A549 (cell line): Measurements from ENCODE around the gene CEL.

Source experiments
- CEBPB ChIP-seq, 2 experiments: fragments of >200 bp in 1 of 2; sonication (Bioruptor Twin) in 1 of 2; formaldehyde crosslinking in 1 of 2; IDR thresholded peaks; 2 replicates each; pipeline ENCODE4 v1.6.1; 2012 to 2016
- CHD2 ChIP-seq: fragments of 150-350 bp; IDR thresholded peaks from 2 replicates; pipeline ENCODE4 v1.6.1; 2014; ENCODE audit warnings: low read length; ENCODE audit not compliant: partially characterized antibody
- CTCF ChIP-seq: fragments of >200 bp; sonication (Bioruptor Twin); formaldehyde crosslinking; IDR thresholded peaks from 3 replicates; pipeline ENCODE4 v1.5.1; 2016
- EP300 ChIP-seq, 2 experiments: fragments of >200 bp; sonication (Bioruptor Twin); formaldehyde crosslinking; IDR thresholded peaks; 2 replicates in 1 of 2; 3 replicates in 1 of 2; pipeline ENCODE4 v1.6.1; 2016 to 2017
- FOSL2 ChIP-seq, 2 experiments: fragments of 450-650 bp in 1 of 2; fragments of >200 bp in 1 of 2; sonication (Bioruptor Twin) in 1 of 2; formaldehyde crosslinking; IDR thresholded peaks; 2 replicates each; pipeline versions ENCODE4 v1.5.0 to v1.6.1; 2016 to 2020; ENCODE audit warnings: mild to moderate bottlenecking in 1 of 2, moderate library complexity in 1 of 2
- JUN ChIP-seq, 2 experiments: fragments of >200 bp; sonication (Bioruptor Twin); formaldehyde crosslinking; IDR thresholded peaks; 2 replicates in 1 of 2; 3 replicates in 1 of 2; pipeline ENCODE4 v1.6.1; 2016 to 2017
- PHF8 ChIP-seq: fragments of 200-600 bp; sonication (generic); IDR thresholded peaks from 2 replicates; pipeline ENCODE4 v1.6.1; 2016; ENCODE audit warnings: low read depth, mild to moderate bottlenecking, antibody characterized with exemption, moderate library complexity, borderline replicate concordance
- POLR2A ChIP-seq: IDR thresholded peaks from 2 replicates; pipeline ENCODE4 v1.6.1; 2012; ENCODE audit warnings: mild to moderate bottlenecking, low read length
- RAD21 ChIP-seq, 2 experiments: fragments of >200 bp in 1 of 2; sonication (Bioruptor Twin) in 1 of 2; formaldehyde crosslinking in 1 of 2; IDR thresholded peaks in 1 of 2; conservative IDR thresholded peaks in 1 of 2; 2 replicates in 1 of 2; 3 replicates in 1 of 2; pipeline ENCODE4 v1.6.1; 2012 to 2018; ENCODE audit warnings: inconsistent platforms in 1 of 2
- RFX5 ChIP-seq: fragments of 450-650 bp; IDR thresholded peaks from 2 replicates; pipeline ENCODE4 v1.7.1; 2014; ENCODE audit warnings: antibody characterized with exemption, mild to moderate bottlenecking, moderate library complexity
- RNF2 ChIP-seq: fragments of 200-600 bp; sonication (generic); IDR thresholded peaks from 2 replicates; pipeline ENCODE4 v1.6.1; 2016; ENCODE audit warnings: low read depth, mild to moderate bottlenecking, antibody characterized with exemption, moderate library complexity, borderline replicate concordance
- TF ChIP-seq, protein P1 (sequence below): fragments of 450-650 bp; IDR thresholded peaks from 2 replicates; pipeline ENCODE4 v1.6.1; 2014; ENCODE audit warnings: antibody characterized with exemption

- TF ChIP-seq CEBPB (IDR thresholded peaks at IDR 0.05): no peak
- TF ChIP-seq RNF2: no peak
- TF ChIP-seq CTCF: no peak
- no peak for TF ChIP-seq PHF8
- TF ChIP-seq, protein P1, sequence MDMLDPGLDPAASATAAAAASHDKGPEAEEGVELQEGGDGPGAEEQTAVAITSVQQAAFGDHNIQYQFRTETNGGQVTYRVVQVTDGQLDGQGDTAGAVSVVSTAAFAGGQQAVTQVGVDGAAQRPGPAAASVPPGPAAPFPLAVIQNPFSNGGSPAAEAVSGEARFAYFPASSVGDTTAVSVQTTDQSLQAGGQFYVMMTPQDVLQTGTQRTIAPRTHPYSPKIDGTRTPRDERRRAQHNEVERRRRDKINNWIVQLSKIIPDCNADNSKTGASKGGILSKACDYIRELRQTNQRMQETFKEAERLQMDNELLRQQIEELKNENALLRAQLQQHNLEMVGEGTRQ: no peak
- no peak for TF ChIP-seq EP300 (IDR thresholded peaks at IDR 0.05)
- TF ChIP-seq RFX5: no peak
- no peak for TF ChIP-seq JUN (IDR thresholded peaks at IDR 0.05)
- TF ChIP-seq RAD21 (conservative IDR thresholded peaks at IDR 0.05 in 1 of 2, IDR thresholded peaks at IDR 0.05 in 1 of 2): no peak
- no peak for TF ChIP-seq FOSL2 (IDR thresholded peaks at IDR 0.05)
- no peak for TF ChIP-seq FOSL2 (CRISPR knock-in tag; IDR thresholded peaks at IDR 0.05)
- no peak for TF ChIP-seq CHD2
- no peak for TF ChIP-seq POLR2A
Observed at GRCh38 chr9:133113163-133113948, 51.6 kb downstream of the CEL start.
